ENCODE results near the gene VANGL1.

VANGL1 gene

GRCh38 chr1:115641762-115642167 lies at the start of gene VANGL1:
Gene VANGL1 (plus strand): TSS chr1:115641970. CDS start chr1:115651414, 9,444 bp downstream.
- peak within 1 kb of the TSS; percentile 63 to 75 for H3K4me3 ChIP-seq (ENCODE audit: low read depth in 1 of 2, low read length in 2 of 2)
- peaks cover 6 to 10% of the 10 kb centered on the region in 2 donors for H3K4me1 ChIP-seq (ENCODE audit: control insufficient read depth in 1 of 2, insufficient read depth in 2 of 2, low read length in 2 of 2)
- H3K27ac ChIP-seq (ENCODE audit: low read depth, low read length): peak within 1 kb of the TSS; percentile 37
- H3K27me3 ChIP-seq (ENCODE audit: control insufficient read depth in 1 of 2, insufficient read depth in 2 of 2, low read length in 2 of 2): no peaks in the 10 kb centered on the region
- peak within 1 kb of the TSS; percentile 30 to 70 for H3K9ac ChIP-seq (ENCODE audit: low read depth in 1 of 2, low read length in 2 of 2)
- H3K9me3 ChIP-seq (ENCODE audit: control insufficient read depth in 1 of 2, low read length in 2 of 2): peaks cover 0 to 6% of the 10 kb centered on the region in 2 donors
- no peaks in the 10 kb centered on the region for H3K36me3 ChIP-seq (ENCODE audit: control insufficient read depth in 1 of 2, insufficient read depth in 2 of 2, low read length in 2 of 2)

GRCh38 chr1:115592264-115592663 lies 49.5 kb upstream of the VANGL1 start:
- Histone ChIP-seq H3K36me3 (ENCODE audit: control insufficient read depth in 1 of 2, insufficient read depth in 2 of 2, low read length in 2 of 2) (no peaks in the 10 kb centered on the region), H3K4me1 (ENCODE audit: control insufficient read depth in 1 of 2, insufficient read depth in 2 of 2, low read length in 2 of 2) (no peaks in the 10 kb centered on the region), H3K9ac (ENCODE audit: low read depth in 1 of 2, low read length in 2 of 2) (no peak overlapping the region), H3K4me3 (ENCODE audit: low read depth in 1 of 2, low read length in 2 of 2) (no peak overlapping the region), H3K27me3 (ENCODE audit: control insufficient read depth in 1 of 2, insufficient read depth in 2 of 2, low read length in 2 of 2) (no peaks in the 10 kb centered on the region), H3K27ac (ENCODE audit: low read depth, low read length) (no peak overlapping the region), H3K9me3 (ENCODE audit: control insufficient read depth in 1 of 2, low read length in 2 of 2) (peaks cover 2 to 15% of the 10 kb centered on the region in 2 donors)

- Histone ChIP-seq H3K4me1 (ENCODE audit: control insufficient read depth in 1 of 2, insufficient read depth in 2 of 2, low read length in 2 of 2) (no peaks in the 10 kb centered on the region), H3K27ac (ENCODE audit: low read depth, low read length) (no peak overlapping the region), H3K27me3 (ENCODE audit: control insufficient read depth in 1 of 2, insufficient read depth in 2 of 2, low read length in 2 of 2) (no peaks in the 10 kb centered on the region), H3K36me3 (ENCODE audit: control insufficient read depth in 1 of 2, insufficient read depth in 2 of 2, low read length in 2 of 2) (no peaks in the 10 kb centered on the region), H3K9me3 (ENCODE audit: control insufficient read depth in 1 of 2, low read length in 2 of 2) (peaks cover 0 to 4% of the 10 kb centered on the region in 2 donors), H3K4me3 (ENCODE audit: low read depth in 1 of 2, low read length in 2 of 2) (no peak overlapping the region), H3K9ac (ENCODE audit: low read depth in 1 of 2, low read length in 2 of 2) (no peak overlapping the region)
Measured at GRCh38 chr1:115593365-115594259, 48.2 kb upstream of the VANGL1 start.

- H3K9ac ChIP-seq (ENCODE audit: low read depth in 1 of 2, low read length in 2 of 2): no peak overlapping the region
- no peak overlapping the region for H3K4me3 ChIP-seq (ENCODE audit: low read depth in 1 of 2, low read length in 2 of 2)
- no peak overlapping the region for H3K27ac ChIP-seq (ENCODE audit: low read depth, low read length)
- no peaks in the 10 kb centered on the region for H3K4me1 ChIP-seq (ENCODE audit: control insufficient read depth in 1 of 2, insufficient read depth in 2 of 2, low read length in 2 of 2)
- no peaks in the 10 kb centered on the region for H3K27me3 ChIP-seq (ENCODE audit: control insufficient read depth in 1 of 2, insufficient read depth in 2 of 2, low read length in 2 of 2)
- H3K9me3 ChIP-seq (ENCODE audit: control insufficient read depth in 1 of 2, low read length in 2 of 2): peaks cover 0 to 4% of the 10 kb centered on the region in 2 donors
- H3K36me3 ChIP-seq (ENCODE audit: control insufficient read depth in 1 of 2, insufficient read depth in 2 of 2, low read length in 2 of 2): no peaks in the 10 kb centered on the region
Measured at GRCh38 chr1:115594600-115594999, 47.2 kb upstream of the VANGL1 start.

- no peaks in the 10 kb centered on the region for H3K27me3 ChIP-seq (ENCODE audit: control insufficient read depth in 1 of 2, insufficient read depth in 2 of 2, low read length in 2 of 2)
- no peak overlapping the region for H3K9ac ChIP-seq (ENCODE audit: low read depth in 1 of 2, low read length in 2 of 2)
- peaks cover 0 to 4% of the 10 kb centered on the region in 2 donors for H3K9me3 ChIP-seq (ENCODE audit: control insufficient read depth in 1 of 2, low read length in 2 of 2)
- no peak overlapping the region for H3K4me3 ChIP-seq (ENCODE audit: low read depth in 1 of 2, low read length in 2 of 2)
- H3K4me1 ChIP-seq (ENCODE audit: control insufficient read depth in 1 of 2, insufficient read depth in 2 of 2, low read length in 2 of 2): no peaks in the 10 kb centered on the region
- no peaks in the 10 kb centered on the region for H3K36me3 ChIP-seq (ENCODE audit: control insufficient read depth in 1 of 2, insufficient read depth in 2 of 2, low read length in 2 of 2)
- no peak overlapping the region for H3K27ac ChIP-seq (ENCODE audit: low read depth, low read length)
Measured at GRCh38 chr1:115595279-115596079, 46.3 kb upstream of the VANGL1 start.

- no peaks in the 10 kb centered on the region for H3K27me3 ChIP-seq (ENCODE audit: control insufficient read depth in 1 of 2, insufficient read depth in 2 of 2, low read length in 2 of 2)
- H3K4me1 ChIP-seq (ENCODE audit: control insufficient read depth in 1 of 2, insufficient read depth in 2 of 2, low read length in 2 of 2): no peaks in the 10 kb centered on the region
- no peak overlapping the region for H3K9ac ChIP-seq (ENCODE audit: low read depth in 1 of 2, low read length in 2 of 2)
- H3K9me3 ChIP-seq (ENCODE audit: control insufficient read depth in 1 of 2, low read length in 2 of 2): peaks cover 0 to 4% of the 10 kb centered on the region in 2 donors
- no peak overlapping the region for H3K4me3 ChIP-seq (ENCODE audit: low read depth in 1 of 2, low read length in 2 of 2)
- H3K36me3 ChIP-seq (ENCODE audit: control insufficient read depth in 1 of 2, insufficient read depth in 2 of 2, low read length in 2 of 2): no peaks in the 10 kb centered on the region
- H3K27ac ChIP-seq (ENCODE audit: low read depth, low read length): no peak overlapping the region
Measured at GRCh38 chr1:115596080-115596780, 45.5 kb upstream of the VANGL1 start.

- H3K27me3 ChIP-seq (ENCODE audit: control insufficient read depth in 1 of 2, insufficient read depth in 2 of 2, low read length in 2 of 2): no peaks in the 10 kb centered on the region
- no peak overlapping the region for H3K9ac ChIP-seq (ENCODE audit: low read depth in 1 of 2, low read length in 2 of 2)
- H3K9me3 ChIP-seq (ENCODE audit: control insufficient read depth in 1 of 2, low read length in 2 of 2): no peaks in the 10 kb centered on the region
- H3K4me1 ChIP-seq (ENCODE audit: control insufficient read depth in 1 of 2, insufficient read depth in 2 of 2, low read length in 2 of 2): no peaks in the 10 kb centered on the region
- H3K4me3 ChIP-seq (ENCODE audit: low read depth in 1 of 2, low read length in 2 of 2): no peak overlapping the region
- H3K36me3 ChIP-seq (ENCODE audit: control insufficient read depth in 1 of 2, insufficient read depth in 2 of 2, low read length in 2 of 2): no peaks in the 10 kb centered on the region
- H3K27ac ChIP-seq (ENCODE audit: low read depth, low read length): no peak overlapping the region
Measured at GRCh38 chr1:115604508-115604907, 37.3 kb upstream of the VANGL1 start.

GRCh38 chr1:115606305-115606704 lies 35.5 kb upstream of the VANGL1 start:
- Histone ChIP-seq H3K9ac (ENCODE audit: low read depth in 1 of 2, low read length in 2 of 2) (no peak overlapping the region), H3K27ac (ENCODE audit: low read depth, low read length) (no peak overlapping the region), H3K9me3 (ENCODE audit: control insufficient read depth in 1 of 2, low read length in 2 of 2) (no peaks in the 10 kb centered on the region), H3K4me3 (ENCODE audit: low read depth in 1 of 2, low read length in 2 of 2) (no peak overlapping the region), H3K4me1 (ENCODE audit: control insufficient read depth in 1 of 2, insufficient read depth in 2 of 2, low read length in 2 of 2) (no peaks in the 10 kb centered on the region), H3K36me3 (ENCODE audit: control insufficient read depth in 1 of 2, insufficient read depth in 2 of 2, low read length in 2 of 2) (no peaks in the 10 kb centered on the region), H3K27me3 (ENCODE audit: control insufficient read depth in 1 of 2, insufficient read depth in 2 of 2, low read length in 2 of 2) (no peaks in the 10 kb centered on the region)

- Histone ChIP-seq H3K9ac (ENCODE audit: low read depth in 1 of 2, low read length in 2 of 2) (no peak overlapping the region), H3K4me1 (ENCODE audit: control insufficient read depth in 1 of 2, insufficient read depth in 2 of 2, low read length in 2 of 2) (no peaks in the 10 kb centered on the region), H3K27ac (ENCODE audit: low read depth, low read length) (no peak overlapping the region), H3K36me3 (ENCODE audit: control insufficient read depth in 1 of 2, insufficient read depth in 2 of 2, low read length in 2 of 2) (no peaks in the 10 kb centered on the region), H3K27me3 (ENCODE audit: control insufficient read depth in 1 of 2, insufficient read depth in 2 of 2, low read length in 2 of 2) (no peaks in the 10 kb centered on the region), H3K9me3 (ENCODE audit: control insufficient read depth in 1 of 2, low read length in 2 of 2) (no peaks in the 10 kb centered on the region), H3K4me3 (ENCODE audit: low read depth in 1 of 2, low read length in 2 of 2) (no peak overlapping the region)
Measured at GRCh38 chr1:115609021-115609420, 32.7 kb upstream of the VANGL1 start.
